NOMO-1 treated with DMSO at 0.1 percent for 48 hours (cell line): ENCODE results near the gene FMR1NB.

Source experiments
- DNase-seq: peaks from one replicate; lab custom pipeline; 2025; ENCODE audit not compliant: unreplicated experiment; lab: John Stamatoyannopoulos, UW

The FMR1NB gene

GRCh38 chrX:148069759-148070503, 88.8 kb downstream of the FMR1NB start:
- DNase-seq = peak; percentile 68

GRCh38 chrX:148070504-148070877, 89.4 kb downstream of the FMR1NB start:
- DNase-seq = peak; percentile 31
